ENCODE results near the gene CDH13. TPM values are rescaled to one million over a fixed set of nuclear protein-coding genes. Genes with fewer than 3 reads are reported as not detected.

CDH13 gene
- total RNA-seq, 1 experiment from 2014 or later = 49.3 TPM

GRCh38 chr16:83404261-83404660 lies 777.5 kb downstream of the CDH13 start:
- intact Hi-C loops (cut with micrococcal nuclease) = no loop called here
- DNase-seq (ENCODE audit: unreplicated experiment) = no peak

GRCh38 chr16:83407928-83408327 lies 781.2 kb downstream of the CDH13 start:
- intact Hi-C loops (cut with micrococcal nuclease) = no loop called here
- no peak for TF ChIP-seq CTCF (IDR thresholded peaks at IDR 0.05; ENCODE audit: unreplicated experiment)

More at GRCh38 chr16:83404261-83404660, 777.5 kb downstream of the CDH13 start:
- Mint-ChIP-seq H3K27me3 (ENCODE audit: insufficient read depth, unreplicated experiment) (no peaks in the 10 kb centered on the region), H3K36me3 (ENCODE audit: insufficient read depth, unreplicated experiment) (peaks cover 4% of the 10 kb centered on the region), H3K4me1 (ENCODE audit: insufficient read depth, unreplicated experiment) (peaks cover 11% of the 10 kb centered on the region), H3K4me3 (ENCODE audit: unreplicated experiment) (no peak overlapping the region), H3K27ac (ENCODE audit: low read depth, unreplicated experiment) (peak overlapping the region; percentile 49), H3K9me3 (ENCODE audit: unreplicated experiment) (no peaks in the 10 kb centered on the region)
- TF ChIP-seq CTCF (IDR thresholded peaks at IDR 0.05; ENCODE audit: unreplicated experiment) = no peak
- CTCF ChIA-PET = interaction anchor here (0.9 kb wide), 1 partner anchor 43 kb away, joined by 4 read pairs; no protein-coding TSS in a partner anchor
- POLR2A ChIA-PET = interaction anchor here (0.7 kb wide), 1 partner anchor 1319 kb away, joined by 3 read pairs; no protein-coding TSS in a partner anchor
- no TSS peak for BruUV-seq (replicated peaks)

GRCh38 chr16:83409347-83409746 lies 782.6 kb downstream of the CDH13 start:
- intact Hi-C loops (cut with micrococcal nuclease) = no loop called here
- Mint-ChIP-seq H3K36me3 (ENCODE audit: insufficient read depth, unreplicated experiment) (no peaks in the 10 kb centered on the region), H3K27ac (ENCODE audit: low read depth, unreplicated experiment) (no peak overlapping the region), H3K4me3 (ENCODE audit: unreplicated experiment) (no peak overlapping the region), H3K9me3 (ENCODE audit: unreplicated experiment) (no peaks in the 10 kb centered on the region), H3K27me3 (ENCODE audit: insufficient read depth, unreplicated experiment) (no peaks in the 10 kb centered on the region), H3K4me1 (ENCODE audit: insufficient read depth, unreplicated experiment) (peaks cover 5% of the 10 kb centered on the region)
- ChIA-PET POLR2A (no interaction called here), CTCF (interaction anchor here (0.7 to 1.1 kb wide), 3 partner anchors 17 to 53 kb away, joined by 3 to 5 read pairs (median 3); no protein-coding TSS in a partner anchor)
- BruUV-seq (replicated peaks) = no TSS peak
- peak; percentile 11 for DNase-seq (ENCODE audit: unreplicated experiment)
- TF ChIP-seq CTCF (IDR thresholded peaks at IDR 0.05; ENCODE audit: unreplicated experiment) = no peak

More at GRCh38 chr16:83407928-83408327, 781.2 kb downstream of the CDH13 start:
- ChIA-PET POLR2A (interaction anchor here (0.7 kb wide), 1 partner anchor 10 kb away, joined by 4 read pairs; no protein-coding TSS in a partner anchor), CTCF (interaction anchor here (0.7 kb wide), 1 partner anchor 13 kb away, joined by 3 read pairs; no protein-coding TSS in a partner anchor)
- no peaks in the 10 kb centered on the region for H3K9me3 Mint-ChIP-seq (ENCODE audit: unreplicated experiment)
- DNase-seq (ENCODE audit: unreplicated experiment) = no peak
- H3K27ac Mint-ChIP-seq (ENCODE audit: low read depth, unreplicated experiment) = no peak overlapping the region
- H3K27me3 Mint-ChIP-seq (ENCODE audit: insufficient read depth, unreplicated experiment) = no peaks in the 10 kb centered on the region
- H3K4me1 Mint-ChIP-seq (ENCODE audit: insufficient read depth, unreplicated experiment) = peaks cover 11% of the 10 kb centered on the region
- no peak overlapping the region for H3K4me3 Mint-ChIP-seq (ENCODE audit: unreplicated experiment)
- no TSS peak for BruUV-seq (replicated peaks)
- H3K36me3 Mint-ChIP-seq (ENCODE audit: insufficient read depth, unreplicated experiment) = no peaks in the 10 kb centered on the region

- Mint-ChIP-seq H3K4me1 (ENCODE audit: insufficient read depth, unreplicated experiment) (no peaks in the 10 kb centered on the region), H3K27me3 (ENCODE audit: insufficient read depth, unreplicated experiment) (no peaks in the 10 kb centered on the region), H3K9me3 (ENCODE audit: unreplicated experiment) (no peaks in the 10 kb centered on the region), H3K36me3 (ENCODE audit: insufficient read depth, unreplicated experiment) (no peaks in the 10 kb centered on the region), H3K27ac (ENCODE audit: low read depth, unreplicated experiment) (no peak overlapping the region), H3K4me3 (ENCODE audit: unreplicated experiment) (no peak overlapping the region)
- POLR2A ChIA-PET = no interaction called here
- DNase-seq (ENCODE audit: unreplicated experiment) = peak; percentile 2
- no TSS peak for BruUV-seq (replicated peaks)
- CTCF ChIA-PET = no interaction called here
- no peak for TF ChIP-seq CTCF (IDR thresholded peaks at IDR 0.05; ENCODE audit: unreplicated experiment)
- intact Hi-C loops (cut with micrococcal nuclease) = no loop called here
Measured at GRCh38 chr16:83418565-83418964, 791.8 kb downstream of the CDH13 start.

Data from MCF 10A (cell line).